ENCODE data around the gene SLX4IP. TPM values are rescaled to one million over a fixed set of nuclear protein-coding genes. Genes with fewer than 3 reads are reported as not detected.

Gene SLX4IP
- total RNA-seq, 1 donor: 4.0 TPM

GRCh38 chr20:10492844-10493243, 57.7 kb downstream of the SLX4IP start:
- Histone ChIP-seq H3K36me3 (ENCODE audit: insufficient read depth, low read length) (no peaks in the 10 kb centered on the region), H4K20me1 (ENCODE audit: insufficient read depth, low read length) (no peaks in the 10 kb centered on the region), H3K4me3 (ENCODE audit: insufficient read depth, low read length) (no peak overlapping the region), H3K27ac (ENCODE audit: low read depth, low read length) (no peak overlapping the region), H3K27me3 (ENCODE audit: insufficient read depth, low read length) (no peaks in the 10 kb centered on the region), H3K4me2 (ENCODE audit: insufficient read depth, low read length) (no peak overlapping the region), H2AFZ (ENCODE audit: low read length) (no peak overlapping the region), H3K9me3 (ENCODE audit: low read depth, low read length) (no peaks in the 10 kb centered on the region), H3K79me2 (ENCODE audit: insufficient read depth, low read length) (no peaks in the 10 kb centered on the region), H3K4me1 (ENCODE audit: insufficient read depth, low read length) (peaks cover 3% of the 10 kb centered on the region)
- TF ChIP-seq CTCF (IDR thresholded peaks at IDR 0.05; ENCODE audit: extremely low read depth, low read depth, low read length): no peak
- no peak for DNase-seq (ENCODE audit: insufficient read length, low spot score, missing footprints)

DNA sequence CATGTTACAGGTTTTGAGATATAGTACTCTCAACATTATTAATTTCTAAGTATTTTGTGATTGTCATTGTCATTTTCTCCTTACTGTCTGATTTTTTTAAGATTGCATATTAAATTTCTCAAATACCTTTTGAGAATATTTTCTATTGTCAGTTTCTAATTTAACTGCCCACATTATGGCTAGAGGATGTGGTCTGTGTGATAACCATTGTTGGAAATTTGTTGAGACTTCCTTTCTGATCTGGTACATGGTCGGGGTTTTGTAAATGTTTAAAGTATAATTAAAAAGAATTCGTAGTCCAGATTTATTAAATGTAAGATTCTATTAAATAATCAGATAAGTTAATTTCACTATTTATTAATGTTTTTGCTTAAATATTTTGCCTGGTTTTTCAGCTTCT, 60.1 kb downstream of the SLX4IP start:
- TF ChIP-seq CTCF (IDR thresholded peaks at IDR 0.05; ENCODE audit: extremely low read depth, low read depth, low read length): no peak
- H3K4me2 ChIP-seq (ENCODE audit: insufficient read depth, low read length): no peak overlapping the region
- no peaks in the 10 kb centered on the region for H3K4me1 ChIP-seq (ENCODE audit: insufficient read depth, low read length)
- H3K27me3 ChIP-seq (ENCODE audit: insufficient read depth, low read length): no peaks in the 10 kb centered on the region
- no peak overlapping the region for H3K27ac ChIP-seq (ENCODE audit: low read depth, low read length)
- no peaks in the 10 kb centered on the region for H3K36me3 ChIP-seq (ENCODE audit: insufficient read depth, low read length)
- no peak overlapping the region for H2AFZ ChIP-seq (ENCODE audit: low read length)
- no peaks in the 10 kb centered on the region for H4K20me1 ChIP-seq (ENCODE audit: insufficient read depth, low read length)
- DNase-seq (ENCODE audit: insufficient read length, low spot score, missing footprints): no peak
- H3K9me3 ChIP-seq (ENCODE audit: low read depth, low read length): no peaks in the 10 kb centered on the region
- H3K79me2 ChIP-seq (ENCODE audit: insufficient read depth, low read length): no peaks in the 10 kb centered on the region
- H3K4me3 ChIP-seq (ENCODE audit: insufficient read depth, low read length): no peak overlapping the region

DNA sequence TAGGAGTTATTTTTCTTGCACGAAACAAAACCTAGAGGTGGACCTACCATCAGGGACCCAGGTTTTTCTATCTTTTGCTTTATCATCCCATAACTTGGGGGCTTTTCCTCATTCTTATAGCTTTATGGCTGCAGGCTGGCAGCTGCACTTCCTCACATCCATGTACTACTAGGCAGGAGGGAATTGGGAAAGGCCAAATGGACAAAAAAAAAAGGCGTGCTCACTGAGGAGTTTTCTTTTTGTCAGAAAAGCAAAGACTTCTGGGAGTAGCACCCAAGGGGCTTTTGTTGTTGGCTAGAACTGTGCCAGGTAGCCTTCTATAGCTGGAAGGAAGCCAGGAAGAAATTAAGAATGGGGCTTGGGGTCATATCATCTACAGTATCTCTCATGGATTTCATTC, 61.4 kb downstream of the SLX4IP start:
- Histone ChIP-seq H3K4me2 (ENCODE audit: insufficient read depth, low read length) (no peak overlapping the region), H3K4me1 (ENCODE audit: insufficient read depth, low read length) (no peaks in the 10 kb centered on the region), H3K79me2 (ENCODE audit: insufficient read depth, low read length) (no peaks in the 10 kb centered on the region), H2AFZ (ENCODE audit: low read length) (no peak overlapping the region), H4K20me1 (ENCODE audit: insufficient read depth, low read length) (no peaks in the 10 kb centered on the region), H3K36me3 (ENCODE audit: insufficient read depth, low read length) (no peaks in the 10 kb centered on the region), H3K27ac (ENCODE audit: low read depth, low read length) (no peak overlapping the region), H3K4me3 (ENCODE audit: insufficient read depth, low read length) (no peak overlapping the region), H3K9me3 (ENCODE audit: low read depth, low read length) (no peaks in the 10 kb centered on the region), H3K27me3 (ENCODE audit: insufficient read depth, low read length) (no peaks in the 10 kb centered on the region)
- DNase-seq (ENCODE audit: insufficient read length, low spot score, missing footprints): no peak
- no peak for TF ChIP-seq CTCF (IDR thresholded peaks at IDR 0.05; ENCODE audit: extremely low read depth, low read depth, low read length)

DNA sequence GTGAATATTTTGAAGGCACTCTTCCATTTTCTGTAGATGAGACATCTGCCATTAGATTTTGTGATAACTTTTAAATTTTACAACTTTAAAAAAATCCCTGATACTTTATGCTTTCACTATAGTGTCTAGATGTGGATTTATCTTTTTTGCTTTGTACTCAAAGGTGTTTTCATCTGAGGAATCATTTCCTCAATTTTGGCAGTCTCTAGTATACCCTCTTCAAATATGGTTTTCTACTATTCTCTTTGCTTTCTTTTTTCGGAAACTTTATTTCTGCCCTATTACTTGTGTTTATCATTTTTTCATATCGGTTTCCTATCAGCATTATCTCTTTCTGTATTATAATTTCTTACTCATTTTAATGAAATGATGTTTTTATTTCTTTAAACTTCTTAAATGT, 62.2 kb downstream of the SLX4IP start:
- no peaks in the 10 kb centered on the region for H3K36me3 ChIP-seq (ENCODE audit: insufficient read depth, low read length)
- H3K9me3 ChIP-seq (ENCODE audit: low read depth, low read length): no peaks in the 10 kb centered on the region
- no peak for DNase-seq (ENCODE audit: insufficient read length, low spot score, missing footprints)
- no peaks in the 10 kb centered on the region for H3K27me3 ChIP-seq (ENCODE audit: insufficient read depth, low read length)
- no peaks in the 10 kb centered on the region for H4K20me1 ChIP-seq (ENCODE audit: insufficient read depth, low read length)
- no peak overlapping the region for H2AFZ ChIP-seq (ENCODE audit: low read length)
- H3K4me3 ChIP-seq (ENCODE audit: insufficient read depth, low read length): no peak overlapping the region
- no peak overlapping the region for H3K27ac ChIP-seq (ENCODE audit: low read depth, low read length)
- H3K79me2 ChIP-seq (ENCODE audit: insufficient read depth, low read length): no peaks in the 10 kb centered on the region
- peaks cover 4% of the 10 kb centered on the region for H3K4me1 ChIP-seq (ENCODE audit: insufficient read depth, low read length)
- no peak for TF ChIP-seq CTCF (IDR thresholded peaks at IDR 0.05; ENCODE audit: extremely low read depth, low read depth, low read length)
- no peak overlapping the region for H3K4me2 ChIP-seq (ENCODE audit: insufficient read depth, low read length)
